ENCODE results near the gene SH3BP1. TPM values are rescaled to one million over a fixed set of nuclear protein-coding genes. Genes with fewer than 3 reads are reported as not detected.

SH3BP1 gene
- total and polyA plus RNA-seq, 2 of the 13 experiments (the other 11 are each of a cell fraction or from before 2014, with no cell fraction given) = 8.4 to 18.5 TPM

DNA sequence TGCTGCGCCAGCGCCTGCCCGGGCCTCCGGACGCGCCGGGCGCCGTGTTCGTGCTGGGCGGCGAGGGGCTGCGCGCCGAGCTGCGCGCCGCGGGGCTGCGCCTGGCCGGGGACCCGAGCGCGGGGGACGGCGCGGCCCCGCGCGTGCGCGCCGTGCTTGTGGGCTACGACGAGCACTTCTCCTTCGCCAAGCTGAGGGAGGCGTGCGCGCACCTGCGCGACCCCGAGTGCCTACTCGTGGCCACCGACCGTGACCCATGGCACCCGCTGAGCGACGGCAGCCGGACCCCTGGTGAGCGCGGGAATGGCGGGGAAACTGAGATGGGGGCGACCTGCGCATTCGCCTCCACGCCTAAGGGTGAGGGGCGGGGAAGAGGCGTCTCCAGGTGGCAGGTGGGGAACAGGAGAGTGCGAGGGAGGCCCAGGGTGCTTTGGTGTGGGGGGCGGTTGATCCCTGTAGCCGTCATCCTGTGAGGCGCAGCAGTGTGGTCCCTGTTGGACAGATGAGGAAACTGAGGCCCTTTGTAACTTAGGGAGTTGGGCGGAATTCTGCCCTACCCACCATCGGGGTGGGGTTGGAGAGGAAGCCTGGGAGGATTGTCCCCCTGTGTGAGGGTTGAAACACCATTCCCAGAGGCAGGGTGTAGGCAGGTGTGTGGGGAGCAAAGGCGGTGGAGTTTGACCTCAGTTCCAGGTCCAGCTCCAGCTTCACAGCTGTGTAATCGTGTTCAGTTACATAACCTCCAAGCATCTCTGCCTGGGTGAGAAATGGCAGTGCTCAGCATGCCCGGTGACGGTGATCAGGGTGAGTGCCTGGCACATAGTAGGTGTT, 19.8 kb downstream of the SH3BP1 start (continued):
- TF ChIP-seq, protein P1, sequence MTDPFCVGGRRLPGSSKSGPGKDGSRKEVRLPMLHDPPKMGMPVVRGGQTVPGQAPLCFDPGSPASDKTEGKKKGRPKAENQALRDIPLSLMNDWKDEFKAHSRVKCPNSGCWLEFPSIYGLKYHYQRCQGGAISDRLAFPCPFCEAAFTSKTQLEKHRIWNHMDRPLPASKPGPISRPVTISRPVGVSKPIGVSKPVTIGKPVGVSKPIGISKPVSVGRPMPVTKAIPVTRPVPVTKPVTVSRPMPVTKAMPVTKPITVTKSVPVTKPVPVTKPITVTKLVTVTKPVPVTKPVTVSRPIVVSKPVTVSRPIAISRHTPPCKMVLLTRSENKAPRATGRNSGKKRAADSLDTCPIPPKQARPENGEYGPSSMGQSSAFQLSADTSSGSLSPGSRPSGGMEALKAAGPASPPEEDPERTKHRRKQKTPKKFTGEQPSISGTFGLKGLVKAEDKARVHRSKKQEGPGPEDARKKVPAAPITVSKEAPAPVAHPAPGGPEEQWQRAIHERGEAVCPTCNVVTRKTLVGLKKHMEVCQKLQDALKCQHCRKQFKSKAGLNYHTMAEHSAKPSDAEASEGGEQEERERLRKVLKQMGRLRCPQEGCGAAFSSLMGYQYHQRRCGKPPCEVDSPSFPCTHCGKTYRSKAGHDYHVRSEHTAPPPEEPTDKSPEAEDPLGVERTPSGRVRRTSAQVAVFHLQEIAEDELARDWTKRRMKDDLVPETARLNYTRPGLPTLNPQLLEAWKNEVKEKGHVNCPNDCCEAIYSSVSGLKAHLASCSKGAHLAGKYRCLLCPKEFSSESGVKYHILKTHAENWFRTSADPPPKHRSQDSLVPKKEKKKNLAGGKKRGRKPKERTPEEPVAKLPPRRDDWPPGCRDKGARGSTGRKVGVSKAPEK (CRISPR knock-in tag; IDR thresholded peaks at IDR 0.05; ENCODE audit: borderline replicate concordance) = peak; percentile 70; the same call in 1 of the 2 replicates
- TF ChIP-seq HNF4A (CRISPR knock-in tag; IDR thresholded peaks at IDR 0.05) (peak; percentile 99), KDM3A (CRISPR knock-in tag; IDR thresholded peaks at IDR 0.05; ENCODE audit: low read depth) (0 out of 2 replicates have a peak, but pooled peaks have one; percentile 66), ZFP1 (CRISPR knock-in tag; IDR thresholded peaks at IDR 0.05) (no peak), SALL2 (CRISPR knock-in tag; IDR thresholded peaks at IDR 0.05) (no peak), ZNF451 (CRISPR knock-in tag; IDR thresholded peaks at IDR 0.05) (no peak), SP4 (CRISPR knock-in tag; IDR thresholded peaks at IDR 0.05) (peak; percentile 59; the same call in 1 of the 2 replicates), MBNL3 (CRISPR knock-in tag; conservative IDR thresholded peaks at IDR 0.05) (no peak), PHF21A (CRISPR knock-in tag; IDR thresholded peaks at IDR 0.05) (peak; percentile 60), EZH2 (conservative IDR thresholded peaks at IDR 0.05; ENCODE audit: low read depth, low read length) (no peak), ZNF572 (CRISPR knock-in tag; IDR thresholded peaks at IDR 0.05) (peak; percentile 92; the same call in 1 of the 2 replicates), ZNF468 (CRISPR knock-in tag; IDR thresholded peaks at IDR 0.05) (no peak), SP1 (IDR thresholded peaks at IDR 0.05) (no peak), SP1 (CRISPR knock-in tag; IDR thresholded peaks at IDR 0.05) (0 out of 2 replicates have a peak, but pooled peaks have one; percentile 20), TCF7L2 (IDR thresholded peaks at IDR 0.05; ENCODE audit: low read depth, low read length) (no peak), ZNF883 (CRISPR knock-in tag; IDR thresholded peaks at IDR 0.05; ENCODE audit: not compliant biosample characterization) (peak; percentile 67)
- TF ChIP-seq, protein P2, sequence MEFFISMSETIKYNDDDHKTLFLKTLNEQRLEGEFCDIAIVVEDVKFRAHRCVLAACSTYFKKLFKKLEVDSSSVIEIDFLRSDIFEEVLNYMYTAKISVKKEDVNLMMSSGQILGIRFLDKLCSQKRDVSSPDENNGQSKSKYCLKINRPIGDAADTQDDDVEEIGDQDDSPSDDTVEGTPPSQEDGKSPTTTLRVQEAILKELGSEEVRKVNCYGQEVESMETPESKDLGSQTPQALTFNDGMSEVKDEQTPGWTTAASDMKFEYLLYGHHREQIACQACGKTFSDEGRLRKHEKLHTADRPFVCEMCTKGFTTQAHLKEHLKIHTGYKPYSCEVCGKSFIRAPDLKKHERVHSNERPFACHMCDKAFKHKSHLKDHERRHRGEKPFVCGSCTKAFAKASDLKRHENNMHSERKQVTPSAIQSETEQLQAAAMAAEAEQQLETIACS (CRISPR knock-in tag; IDR thresholded peaks at IDR 0.05) = peak; percentile 81
- TF ChIP-seq, protein P3, sequence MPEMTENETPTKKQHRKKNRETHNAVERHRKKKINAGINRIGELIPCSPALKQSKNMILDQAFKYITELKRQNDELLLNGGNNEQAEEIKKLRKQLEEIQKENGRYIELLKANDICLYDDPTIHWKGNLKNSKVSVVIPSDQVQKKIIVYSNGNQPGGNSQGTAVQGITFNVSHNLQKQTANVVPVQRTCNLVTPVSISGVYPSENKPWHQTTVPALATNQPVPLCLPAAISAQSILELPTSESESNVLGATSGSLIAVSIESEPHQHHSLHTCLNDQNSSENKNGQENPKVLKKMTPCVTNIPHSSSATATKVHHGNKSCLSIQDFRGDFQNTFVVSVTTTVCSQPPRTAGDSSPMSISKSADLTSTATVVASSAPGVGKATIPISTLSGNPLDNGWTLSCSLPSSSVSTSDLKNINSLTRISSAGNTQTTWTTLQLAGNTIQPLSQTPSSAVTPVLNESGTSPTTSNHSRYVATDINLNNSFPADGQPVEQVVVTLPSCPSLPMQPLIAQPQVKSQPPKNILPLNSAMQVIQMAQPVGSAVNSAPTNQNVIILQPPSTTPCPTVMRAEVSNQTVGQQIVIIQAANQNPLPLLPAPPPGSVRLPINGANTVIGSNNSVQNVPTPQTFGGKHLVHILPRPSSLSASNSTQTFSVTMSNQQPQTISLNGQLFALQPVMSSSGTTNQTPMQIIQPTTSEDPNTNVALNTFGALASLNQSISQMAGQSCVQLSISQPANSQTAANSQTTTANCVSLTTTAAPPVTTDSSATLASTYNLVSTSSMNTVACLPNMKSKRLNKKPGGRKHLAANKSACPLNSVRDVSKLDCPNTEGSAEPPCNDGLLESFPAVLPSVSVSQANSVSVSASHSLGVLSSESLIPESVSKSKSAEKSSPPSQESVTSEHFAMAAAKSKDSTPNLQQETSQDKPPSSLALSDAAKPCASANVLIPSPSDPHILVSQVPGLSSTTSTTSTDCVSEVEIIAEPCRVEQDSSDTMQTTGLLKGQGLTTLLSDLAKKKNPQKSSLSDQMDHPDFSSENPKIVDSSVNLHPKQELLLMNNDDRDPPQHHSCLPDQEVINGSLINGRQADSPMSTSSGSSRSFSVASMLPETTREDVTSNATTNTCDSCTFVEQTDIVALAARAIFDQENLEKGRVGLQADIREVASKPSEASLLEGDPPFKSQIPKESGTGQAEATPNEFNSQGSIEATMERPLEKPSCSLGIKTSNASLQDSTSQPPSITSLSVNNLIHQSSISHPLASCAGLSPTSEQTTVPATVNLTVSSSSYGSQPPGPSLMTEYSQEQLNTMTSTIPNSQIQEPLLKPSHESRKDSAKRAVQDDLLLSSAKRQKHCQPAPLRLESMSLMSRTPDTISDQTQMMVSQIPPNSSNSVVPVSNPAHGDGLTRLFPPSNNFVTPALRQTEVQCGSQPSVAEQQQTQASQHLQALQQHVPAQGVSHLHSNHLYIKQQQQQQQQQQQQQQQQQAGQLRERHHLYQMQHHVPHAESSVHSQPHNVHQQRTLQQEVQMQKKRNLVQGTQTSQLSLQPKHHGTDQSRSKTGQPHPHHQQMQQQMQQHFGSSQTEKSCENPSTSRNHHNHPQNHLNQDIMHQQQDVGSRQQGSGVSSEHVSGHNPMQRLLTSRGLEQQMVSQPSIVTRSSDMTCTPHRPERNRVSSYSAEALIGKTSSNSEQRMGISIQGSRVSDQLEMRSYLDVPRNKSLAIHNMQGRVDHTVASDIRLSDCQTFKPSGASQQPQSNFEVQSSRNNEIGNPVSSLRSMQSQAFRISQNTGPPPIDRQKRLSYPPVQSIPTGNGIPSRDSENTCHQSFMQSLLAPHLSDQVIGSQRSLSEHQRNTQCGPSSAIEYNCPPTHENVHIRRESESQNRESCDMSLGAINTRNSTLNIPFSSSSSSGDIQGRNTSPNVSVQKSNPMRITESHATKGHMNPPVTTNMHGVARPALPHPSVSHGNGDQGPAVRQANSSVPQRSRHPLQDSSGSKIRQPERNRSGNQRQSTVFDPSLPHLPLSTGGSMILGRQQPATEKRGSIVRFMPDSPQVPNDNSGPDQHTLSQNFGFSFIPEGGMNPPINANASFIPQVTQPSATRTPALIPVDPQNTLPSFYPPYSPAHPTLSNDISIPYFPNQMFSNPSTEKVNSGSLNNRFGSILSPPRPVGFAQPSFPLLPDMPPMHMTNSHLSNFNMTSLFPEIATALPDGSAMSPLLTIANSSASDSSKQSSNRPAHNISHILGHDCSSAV (CRISPR knock-in tag; IDR thresholded peaks at IDR 0.05; ENCODE audit: borderline replicate concordance) = no peak

Data from HepG2 (cell line).